ENCODE results near the gene AMBRA1.
"Not testable (repeated sequence)": the region's sequence is repeated elsewhere in the genome, so short reads cannot be mapped to it uniquely, and the experiment has no call there.

Gene AMBRA1

GRCh38 chr11:46612326-46612725 is 18.5 kb upstream of the AMBRA1 start:
- DNase-seq (ENCODE audit: low spot score) = no peak

DNA sequence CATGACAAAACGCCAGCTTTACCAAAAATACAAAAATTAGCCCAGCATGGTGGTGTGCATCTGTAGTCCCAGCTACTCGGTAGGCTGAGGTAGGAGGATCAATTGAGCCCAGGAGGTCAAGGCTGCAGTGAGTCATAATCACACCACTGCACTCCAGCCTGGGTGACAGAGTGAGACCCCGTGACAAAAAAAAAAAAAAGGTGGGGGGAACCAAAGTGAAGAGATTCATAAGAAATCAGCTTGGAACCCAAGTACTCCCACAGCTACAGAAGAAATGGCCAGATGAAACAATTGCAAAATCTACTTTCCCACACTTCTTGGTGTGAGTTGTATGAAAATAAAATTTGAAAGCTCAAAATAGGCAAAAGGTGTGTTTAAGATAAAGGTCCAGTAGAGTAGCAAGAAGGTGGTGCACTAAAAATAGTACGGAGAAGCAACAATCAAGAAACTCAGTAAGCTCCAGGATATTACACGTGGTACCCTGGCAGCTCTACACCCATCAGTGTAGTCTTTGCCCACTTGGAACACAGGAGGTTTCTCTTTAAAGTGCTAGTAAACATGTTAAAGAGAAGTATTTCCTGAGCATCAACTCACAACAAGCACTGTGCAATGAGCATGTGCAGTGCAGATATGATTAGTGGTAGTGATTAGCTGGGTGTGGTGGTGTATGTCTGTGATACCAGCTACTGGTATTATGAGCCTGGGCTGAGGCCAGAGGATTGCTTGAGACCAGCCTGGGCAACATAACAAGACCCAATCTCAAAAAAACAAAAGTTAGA is 17.9 kb upstream of the AMBRA1 start:
- no peak for DNase-seq (ENCODE audit: low spot score)

DNA sequence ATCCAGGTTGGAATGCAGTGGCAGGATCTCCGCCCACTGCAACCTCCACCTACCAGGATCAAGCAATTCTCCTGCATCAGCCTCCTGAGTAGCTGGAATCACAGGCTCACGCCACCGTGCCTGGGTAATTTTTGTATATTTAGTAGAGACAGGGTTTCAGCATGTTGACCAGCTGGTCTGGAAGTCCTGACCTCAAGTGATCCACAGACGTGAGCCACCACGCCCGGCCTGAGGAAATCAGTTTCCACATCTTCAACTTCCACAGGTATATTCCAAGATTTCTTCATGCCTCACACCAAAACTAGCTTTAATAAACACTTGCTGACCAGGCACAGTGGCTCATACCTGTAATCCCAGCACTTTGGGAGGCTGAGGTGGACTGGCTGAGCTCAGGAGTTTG is 15.6 kb upstream of the AMBRA1 start:
- no peak for DNase-seq (ENCODE audit: low spot score)

GRCh38 chr11:46607516-46607915 is 13.7 kb upstream of the AMBRA1 start:
- no peak for DNase-seq (ENCODE audit: low spot score)

GRCh38 chr11:46604796-46605195 is 11.0 kb upstream of the AMBRA1 start:
- DNase-seq (ENCODE audit: low spot score) = no peak

DNA sequence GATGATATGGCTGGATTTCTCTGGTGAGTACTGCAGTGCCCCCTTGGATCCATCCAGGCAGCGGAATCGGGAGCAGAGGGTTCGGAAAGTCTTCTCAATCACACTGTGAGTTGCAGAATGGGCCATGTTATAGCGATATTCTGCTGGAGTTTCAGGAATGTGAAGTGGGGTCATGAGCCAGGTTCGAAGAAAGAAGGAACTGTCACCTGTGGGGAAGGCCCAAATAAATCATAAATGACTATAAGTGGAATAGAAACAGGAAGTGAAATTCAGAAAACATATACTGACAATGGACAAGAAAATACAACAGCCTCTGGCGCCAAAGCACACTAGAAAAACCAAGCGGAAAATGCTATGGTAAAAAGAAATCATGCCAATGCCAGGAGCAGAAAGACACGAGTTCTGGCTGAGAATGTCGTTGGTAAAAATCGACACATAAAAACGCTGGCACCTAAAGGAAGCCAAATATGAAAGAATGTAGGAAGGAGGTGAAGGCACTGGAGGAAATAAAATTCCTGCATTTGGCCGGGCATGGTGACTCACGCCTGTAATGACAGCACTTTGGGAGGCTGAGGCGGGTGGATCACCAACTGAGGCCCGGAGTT is 10.0 kb upstream of the AMBRA1 start:
- DNase-seq (ENCODE audit: low spot score) = no peak

DNA sequence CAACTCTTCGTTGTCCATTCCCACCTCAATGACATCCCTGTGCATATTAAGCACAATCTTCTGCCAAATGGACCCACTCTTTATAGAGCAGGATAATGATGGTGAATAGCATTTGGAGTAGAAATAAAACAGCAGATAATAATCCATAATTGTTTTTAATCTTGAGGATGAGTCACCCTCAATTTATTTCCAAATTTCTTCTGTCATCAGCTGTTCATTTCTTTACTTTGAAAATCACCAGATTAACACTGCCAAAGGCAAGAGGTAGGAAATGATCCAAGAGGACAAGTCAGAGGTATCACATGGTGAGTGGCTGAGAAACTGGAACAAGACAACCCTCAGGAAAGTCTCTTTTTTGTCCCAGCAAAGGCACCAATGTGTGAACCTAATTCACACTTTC is 7.3 kb upstream of the AMBRA1 start:
- DNase-seq (ENCODE audit: low spot score) = no peak

- no peak for DNase-seq (ENCODE audit: low spot score)
Measured at GRCh38 chr11:46600194-46600960, 6.6 kb upstream of the AMBRA1 start.

DNA sequence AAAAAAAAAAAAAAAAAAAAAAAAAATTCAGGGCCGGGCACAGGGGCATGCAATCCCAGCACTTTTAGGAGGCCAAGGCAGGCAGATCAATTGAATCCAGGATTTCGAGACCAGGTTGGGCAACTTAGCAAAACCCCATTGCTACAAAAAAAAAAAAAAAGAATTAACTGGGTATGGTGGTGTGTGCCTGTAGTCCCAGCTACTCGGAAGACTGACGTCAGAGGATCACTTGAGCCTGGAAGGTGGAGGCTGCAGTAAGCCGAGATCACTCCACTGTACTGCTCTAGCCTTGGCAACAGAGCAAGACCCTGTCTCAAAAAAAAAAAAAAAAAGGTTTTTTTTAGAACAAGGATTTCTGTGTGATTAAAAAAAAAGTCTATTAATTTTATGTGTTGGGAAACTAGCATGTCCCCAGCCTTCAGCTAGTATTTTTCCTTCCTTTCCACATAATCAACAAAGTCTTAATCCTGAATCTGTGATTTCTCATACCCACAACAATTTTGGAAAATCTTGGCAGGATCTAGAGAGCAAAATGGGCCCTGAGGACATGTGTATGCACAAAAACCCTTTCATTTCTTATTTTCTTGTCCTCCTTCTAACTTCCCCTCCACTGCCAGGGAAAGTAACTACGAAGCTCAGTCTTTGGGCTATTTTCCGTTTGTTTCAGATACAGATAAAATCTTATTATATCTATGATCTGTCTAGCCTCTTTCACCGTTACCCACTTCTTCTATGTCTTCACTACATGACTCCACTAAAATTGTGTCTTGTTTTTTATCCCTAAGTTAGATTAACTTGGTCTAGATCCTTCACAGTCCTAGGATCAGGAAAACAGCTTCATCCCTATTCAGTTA is 5.7 kb upstream of the AMBRA1 start:
- DNase-seq (ENCODE audit: low spot score) = no peak

- no peak for DNase-seq (ENCODE audit: low spot score)
Measured at GRCh38 chr11:46597609-46598219, 3.9 kb upstream of the AMBRA1 start.

GRCh38 chr11:46597155-46597554 is 3.3 kb upstream of the AMBRA1 start:
- no peak for DNase-seq (ENCODE audit: low spot score)

DNA sequence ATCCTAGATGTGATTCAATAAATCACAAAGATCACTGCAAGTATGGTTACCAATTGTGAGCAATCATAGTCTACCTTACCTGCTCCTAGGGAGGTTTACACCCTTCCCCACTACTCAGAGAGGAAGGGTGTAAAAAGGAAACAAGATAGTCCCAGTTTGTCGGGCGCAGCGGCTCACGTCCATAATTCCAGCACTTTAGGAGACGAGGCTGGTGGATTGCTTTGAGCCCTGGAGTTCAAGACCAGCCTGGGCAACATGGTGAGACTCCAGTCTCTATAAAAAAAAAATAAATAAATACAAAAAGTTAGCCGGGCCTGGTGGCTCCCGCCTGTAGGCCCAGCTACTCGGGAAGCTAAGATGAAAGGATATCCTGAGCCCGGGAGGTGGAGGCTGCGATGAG is 962 bp upstream of the AMBRA1 start:
- DNase-seq (ENCODE audit: low spot score) = no peak

GRCh38 chr11:46594374-46594700 is 514 bp upstream of the AMBRA1 start:
- no peak for DNase-seq (ENCODE audit: low spot score)

DNA sequence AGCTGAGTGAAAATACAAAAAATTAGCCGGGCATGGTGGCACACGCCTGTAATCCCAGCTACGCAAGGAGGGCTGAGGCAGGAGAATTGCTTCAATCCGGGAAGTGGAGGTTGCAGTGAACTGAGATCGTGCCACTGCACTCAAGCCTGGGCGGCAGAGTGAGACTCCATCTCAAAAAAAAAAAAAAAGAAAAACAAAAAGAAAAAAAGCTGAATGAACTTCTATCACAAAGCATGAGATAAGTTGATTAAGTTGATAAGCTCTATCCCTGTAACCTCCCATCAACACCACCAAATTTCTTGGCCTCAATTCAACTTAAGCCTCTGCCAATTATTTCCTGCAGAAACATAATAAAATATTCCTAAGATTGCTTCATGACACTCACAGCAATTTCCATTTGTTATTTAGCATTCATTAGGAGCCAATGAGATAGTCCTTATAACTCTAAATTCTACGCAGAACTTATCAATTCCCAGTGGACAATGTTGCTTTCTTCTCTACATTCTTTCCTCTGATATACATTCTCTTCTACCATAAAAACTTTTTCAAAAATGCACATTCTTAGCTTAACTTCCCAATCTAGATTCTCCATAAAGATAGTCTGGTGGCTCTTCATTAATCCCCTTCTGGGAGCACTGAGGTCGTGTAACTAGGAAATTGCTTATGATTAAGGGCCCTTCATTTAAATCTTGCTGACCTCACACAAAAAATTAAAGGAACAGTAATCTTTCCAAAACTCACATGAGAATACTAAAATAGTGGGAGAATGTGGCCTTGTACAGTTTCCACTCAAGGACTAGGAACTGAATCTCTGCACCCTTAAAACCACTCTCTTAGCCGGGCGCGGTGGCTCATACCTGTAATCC is 2.9 kb downstream of the AMBRA1 start:
- no peak for DNase-seq (ENCODE audit: low spot score)

GRCh38 chr11:46588915-46589314 is 4.9 kb downstream of the AMBRA1 start:
- DNase-seq (ENCODE audit: low spot score) = no peak

- DNase-seq (ENCODE audit: low spot score) = no peak
Measured at GRCh38 chr11:46588131-46588530, 5.7 kb downstream of the AMBRA1 start.

GRCh38 chr11:46583513-46583912 is 10.3 kb downstream of the AMBRA1 start:
- not testable (repeated sequence) for DNase-seq (ENCODE audit: low spot score)

DNA sequence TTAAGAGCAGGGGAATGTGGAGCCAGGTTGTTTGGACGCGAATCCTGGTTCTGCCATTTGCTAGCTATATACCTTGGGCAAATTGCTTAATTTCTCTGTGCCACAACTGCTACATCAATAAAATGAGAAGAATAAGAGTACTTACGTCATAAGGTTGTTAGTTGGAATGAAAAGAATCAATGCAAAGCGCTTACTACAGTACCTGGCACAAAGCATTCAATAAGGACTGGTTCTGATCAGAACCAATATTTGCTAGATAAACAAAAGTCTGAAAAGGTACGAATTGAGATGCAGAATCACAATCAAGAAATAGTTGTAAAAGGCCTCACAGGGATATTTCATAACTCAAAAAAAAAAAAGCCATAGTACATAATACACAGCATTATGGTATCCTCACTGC is 11.2 kb downstream of the AMBRA1 start:
- DNase-seq (ENCODE audit: low spot score) = no peak

- DNase-seq (ENCODE audit: low spot score) = no peak
Measured at GRCh38 chr11:46577058-46577457, 16.8 kb downstream of the AMBRA1 start.

DNA sequence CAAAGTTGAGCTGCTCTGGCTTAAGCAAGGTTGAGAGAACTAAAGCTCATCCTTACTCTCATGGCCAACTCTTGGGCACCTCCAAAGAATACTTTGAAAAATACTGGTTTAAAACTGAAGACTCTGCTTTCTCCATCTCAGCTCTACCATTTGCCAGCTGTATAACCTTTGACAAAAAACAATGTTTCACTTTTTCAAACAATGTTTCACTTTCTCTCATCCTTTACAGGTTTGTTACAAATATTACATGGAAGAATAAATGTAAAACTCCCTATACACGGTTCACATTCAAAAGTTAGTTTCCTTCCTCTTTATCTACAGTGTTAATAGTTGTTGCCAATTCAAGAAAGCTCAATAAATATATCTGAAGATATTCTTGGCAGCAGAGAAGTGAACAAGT is 19.2 kb downstream of the AMBRA1 start:
- DNase-seq (ENCODE audit: low spot score) = no peak

Data from AG08396 (cell line).